PFSK-1 (cell line): ENCODE measurements around the gene HYAL1.

Source experiments
- FOXP2 ChIP-seq: optimal IDR thresholded peaks from 2 replicates; pipeline ENCODE3; 2011; ENCODE audit warnings: borderline replicate concordance, control low read depth, inconsistent platforms; ENCODE audit not compliant: insufficient read depth; ENCODE audit errors: extremely low read length, extremely low read depth
- POLR2AphosphoS5 ChIP-seq: IDR thresholded peaks from 2 replicates; pipeline ENCODE4 v1.6.1; 2012; ENCODE audit warnings: low read depth, mild to moderate bottlenecking, control low read depth, low read length, moderate library complexity
- REST ChIP-seq, 2 experiments: IDR thresholded peaks; 2 replicates each; pipeline versions ENCODE4 v1.6.1 to v1.8.0; 2011 to 2012; ENCODE audit warnings: low read depth in 2 of 2, low read length in 2 of 2, control low read depth in 1 of 2, inconsistent platforms in 1 of 2, mild to moderate bottlenecking in 1 of 2, moderate library complexity in 1 of 2; ENCODE audit not compliant: insufficient read depth in 1 of 2
- SIN3A ChIP-seq: IDR thresholded peaks from 2 replicates; pipeline ENCODE4 v1.6.1; 2012; ENCODE audit warnings: mild to moderate bottlenecking, low read length, moderate library complexity, borderline replicate concordance; ENCODE audit not compliant: insufficient read depth
- TAF1 ChIP-seq: IDR thresholded peaks from 2 replicates; pipeline ENCODE4 v1.6.1; 2012; ENCODE audit warnings: low read length, control low read depth, borderline replicate concordance; ENCODE audit not compliant: insufficient read depth

The HYAL1 gene

GRCh38 chr3:50297896-50298725 is 5.3 kb downstream of the HYAL1 start:
- TF ChIP-seq TAF1 (no peak), REST (IDR thresholded peaks at IDR 0.05; ENCODE audit: insufficient read depth in 1 of 2, low read depth in 2 of 2, low read length in 2 of 2) (no peak), SIN3A (no peak), FOXP2 (no peak), POLR2AphosphoS5 (no peak)

- TF ChIP-seq POLR2AphosphoS5 (no peak), REST (IDR thresholded peaks at IDR 0.05; ENCODE audit: insufficient read depth in 1 of 2, low read depth in 2 of 2, low read length in 2 of 2) (no peak), TAF1 (no peak), FOXP2 (no peak), SIN3A (no peak)
These were observed 6.0 kb downstream of the HYAL1 start for GRCh38 chr3:50297384-50297775.

GRCh38 chr3:50296721-50297383 is 6.5 kb downstream of the HYAL1 start:
- TF ChIP-seq POLR2AphosphoS5 = no peak
- TF ChIP-seq REST (IDR thresholded peaks at IDR 0.05; ENCODE audit: insufficient read depth in 1 of 2, low read depth in 2 of 2, low read length in 2 of 2) = no peak
- TF ChIP-seq SIN3A = no peak
- TF ChIP-seq TAF1 = no peak
- TF ChIP-seq FOXP2 = no peak

GRCh38 chr3:50295553-50296431 is 7.6 kb downstream of the HYAL1 start:
- TF ChIP-seq POLR2AphosphoS5 (no peak), REST (IDR thresholded peaks at IDR 0.05; ENCODE audit: insufficient read depth in 1 of 2, low read depth in 2 of 2, low read length in 2 of 2) (no peak), FOXP2 (no peak), TAF1 (no peak), SIN3A (no peak)
